Activated CD8-positive, alpha-beta memory T cell treated with anti-CD3 and anti-CD28 coated beads for 36 hours (primary cell): ENCODE measurements around the gene LTC4S. TPM values are rescaled to one million over a fixed set of nuclear protein-coding genes. Genes with fewer than 3 reads are reported as not detected.
"Not testable (repeated sequence)": the region's sequence is repeated elsewhere in the genome, so short reads cannot be mapped to it uniquely, and the experiment has no call there.

Source experiments
- CTCF ChIA-PET: fragments of 350-600 bp; sonication (Branson Sonifier 250); formaldehyde crosslinking; loops from one replicate; lab custom pipeline; 2021; ENCODE audit warnings: antibody characterized with exemption; lab: Charles Lee
- POLR2A ChIA-PET: fragments of 350-600 bp; sonication (Branson Sonifier 250); formaldehyde crosslinking; loops from one replicate; lab custom pipeline; 2021; ENCODE audit warnings: antibody characterized with exemption; lab: Charles Lee
- total RNA-seq, 2 experiments: library from RNA; stranded (reverse); gene quantifications; one replicate each; pipeline ENCODE4 v1.2.3, GENCODE V29; 2021

Gene LTC4S
- total RNA-seq, 2 experiments from 2014 or later: 0.55 to 0.65 TPM

GRCh38 chr5:179789278-179789677 is 4.5 kb upstream of the LTC4S start:
- POLR2A ChIA-PET: not testable (repeated sequence)
- CTCF ChIA-PET: interaction anchor here (1.3 kb wide), 1 partner anchor 26 kb away, joined by 4 read pairs; no protein-coding TSS in a partner anchor

GRCh38 chr5:179791881-179792611 is 1.7 kb upstream of the LTC4S start:
- ChIA-PET CTCF (interaction anchor here (0.8 to 1.6 kb wide), 2 partner anchors 10 to 29 kb away, joined by 3 to 7 read pairs; no protein-coding TSS in a partner anchor), POLR2A (no interaction called here)

- CTCF ChIA-PET: interaction anchor here (1.3 to 1.6 kb wide), 2 partner anchors 9 to 64 kb away, joined by 3 to 7 read pairs; no protein-coding TSS in a partner anchor
- POLR2A ChIA-PET: interaction anchor here (0.8 kb wide), 1 partner anchor 28 kb away, joined by 3 read pairs; the partner anchor contains the start of gene SQSTM1
Observed at GRCh38 chr5:179792612-179793467, 946 bp upstream of the LTC4S start.

- ChIA-PET CTCF (interaction anchor here (1.3 to 5.3 kb wide), 2 partner anchors 31 to 62 kb away, joined by 3 to 23 read pairs; no protein-coding TSS in a partner anchor), POLR2A (interaction anchor here (0.6 to 1.7 kb wide), 3 partner anchors 10 to 30 kb away, joined by 4 to 6 read pairs (median 4); partner anchors contain the start of gene SQSTM1)
Observed at GRCh38 chr5:179794171-179794570, 385 bp downstream of the LTC4S start.

- ChIA-PET POLR2A (interaction anchor here (0.5 to 1.7 kb wide), 3 partner anchors 9 to 26 kb away, joined by 4 to 11 read pairs (median 6); partner anchors contain the start of gene SQSTM1), CTCF (interaction anchor here (1.3 to 5.3 kb wide), 2 partner anchors 31 to 62 kb away, joined by 3 to 23 read pairs; no protein-coding TSS in a partner anchor)
Observed at GRCh38 chr5:179794575-179794974, 789 bp downstream of the LTC4S start.

- ChIA-PET CTCF (interaction anchor here (0.8 to 5.3 kb wide), 2 partner anchors 32 to 40 kb away, joined by 3 to 23 read pairs; no protein-coding TSS in a partner anchor), POLR2A (interaction anchor here (0.5 to 1.7 kb wide), 4 partner anchors 9 to 40 kb away, joined by 4 to 11 read pairs (median 5); partner anchors contain the start of gene SQSTM1)
Observed at GRCh38 chr5:179795049-179795862, 1.5 kb downstream of the LTC4S start.

- POLR2A ChIA-PET: interaction anchor here (0.5 to 1.2 kb wide), 6 partner anchors 10 to 182 kb away, joined by 3 to 9 read pairs (median 4); partner anchors contain the start of genes HNRNPH1 and MGAT4B
- CTCF ChIA-PET: interaction anchor here (0.8 to 5.3 kb wide), 7 partner anchors 23 to 61 kb away, joined by 3 to 23 read pairs (median 3); no protein-coding TSS in a partner anchor
Observed at GRCh38 chr5:179795863-179796833, 2.4 kb downstream of the LTC4S start.

- ChIA-PET POLR2A (interaction anchor here (0.5 to 1.2 kb wide), 4 partner anchors 9 to 174 kb away, joined by 3 to 6 read pairs (median 4); partner anchors contain the start of genes HNRNPH1 and MGAT4B), CTCF (interaction anchor here (0.6 to 5.3 kb wide), 9 partner anchors 22 to 115 kb away, joined by 3 to 23 read pairs (median 3); no protein-coding TSS in a partner anchor)
Observed at GRCh38 chr5:179796877-179797608, 3.3 kb downstream of the LTC4S start.

GRCh38 chr5:179797741-179798140 is 4.0 kb downstream of the LTC4S start:
- ChIA-PET CTCF (interaction anchor here (0.6 to 5.3 kb wide), 5 partner anchors 28 to 116 kb away, joined by 3 to 23 read pairs (median 4); no protein-coding TSS in a partner anchor), POLR2A (interaction anchor here (1.1 kb wide), 1 partner anchor 22 kb away, joined by 3 read pairs; no protein-coding TSS in a partner anchor)

GRCh38 chr5:179798144-179798770 is 4.5 kb downstream of the LTC4S start:
- ChIA-PET POLR2A (interaction anchor here (1.1 kb wide), 1 partner anchor 21 kb away, joined by 3 read pairs; no protein-coding TSS in a partner anchor), CTCF (interaction anchor here (1.2 to 5.3 kb wide), 2 partner anchors 35 to 72 kb away, joined by 3 to 23 read pairs; no protein-coding TSS in a partner anchor)

GRCh38 chr5:179798771-179799643 is 5.2 kb downstream of the LTC4S start:
- CTCF ChIA-PET: interaction anchor here (5.3 kb wide), 1 partner anchor 36 kb away, joined by 23 read pairs; no protein-coding TSS in a partner anchor
- POLR2A ChIA-PET: no interaction called here

GRCh38 chr5:179799644-179799973 is 5.8 kb downstream of the LTC4S start:
- POLR2A ChIA-PET: no interaction called here

GRCh38 chr5:179800071-179800695 is 6.4 kb downstream of the LTC4S start:
- ChIA-PET CTCF (no interaction called here), POLR2A (no interaction called here)

More at GRCh38 chr5:179799644-179799973, 5.8 kb downstream of the LTC4S start:
- CTCF ChIA-PET: no interaction called here

GRCh38 chr5:179800696-179801201 is 7.0 kb downstream of the LTC4S start:
- POLR2A ChIA-PET: interaction anchor here (0.6 kb wide), 1 partner anchor 17 kb away, joined by 4 read pairs; no protein-coding TSS in a partner anchor
- CTCF ChIA-PET: interaction anchor here (1.3 to 1.7 kb wide), 2 partner anchors 36 to 45 kb away, joined by 3 to 4 read pairs; no protein-coding TSS in a partner anchor
